GM23248 (cell line): ENCODE measurements around the gene ABL1. TPM values are rescaled to one million over a fixed set of nuclear protein-coding genes. Genes with fewer than 3 reads are reported as not detected.

Experiments used
- DNase-seq: peaks from one replicate; pipeline ENCODE4 v3.0.0-alpha.2; 2015
- H2AFZ ChIP-seq: fragments of 200-600 bp; sonication (generic); 2 replicates; pipeline ENCODE4 v1.6.1; 2016; ENCODE audit warnings: antibody characterized with exemption
- H3F3A ChIP-seq: fragments of 200-600 bp; sonication (generic); 2 replicates; pipeline ENCODE4 v1.6.1; 2016; ENCODE audit warnings: mild to moderate bottlenecking, antibody characterized with exemption, mixed run types; ENCODE audit not compliant: insufficient read depth
- H3K27ac ChIP-seq: fragments of 200-600 bp; sonication (generic); 2 replicates; pipeline ENCODE4 v1.5.1; 2016; ENCODE audit warnings: mild to moderate bottlenecking
- H3K27me3 ChIP-seq: fragments of 200-600 bp; sonication (generic); replicated peaks from 2 replicates; pipeline ENCODE4 v1.6.1; 2016; ENCODE audit warnings: mild to moderate bottlenecking; ENCODE audit not compliant: insufficient read depth
- H3K36me3 ChIP-seq: fragments of 200-600 bp; sonication (generic); 2 replicates; pipeline ENCODE4 v1.6.1; 2016; ENCODE audit warnings: low read depth, mild to moderate bottlenecking
- H3K4me1 ChIP-seq: fragments of 200-600 bp; sonication (generic); 2 replicates; pipeline ENCODE4 v1.6.1; 2016; ENCODE audit warnings: mild to moderate bottlenecking; ENCODE audit not compliant: insufficient read depth
- H3K4me2 ChIP-seq: fragments of 200-600 bp; sonication (generic); one replicate; pipeline ENCODE4 v1.6.1; 2016; ENCODE audit warnings: mild to moderate bottlenecking; ENCODE audit not compliant: unreplicated experiment
- H3K4me3 ChIP-seq: fragments of 200-600 bp; sonication (generic); 2 replicates; pipeline ENCODE4 v1.5.1; 2016; ENCODE audit warnings: mild to moderate bottlenecking
- H3K79me2 ChIP-seq: fragments of 200-600 bp; sonication (generic); 2 replicates; pipeline ENCODE4 v1.6.1; 2016; ENCODE audit warnings: mild to moderate bottlenecking; ENCODE audit not compliant: insufficient read depth
- H3K9ac ChIP-seq: fragments of 200-600 bp; sonication (generic); 2 replicates; pipeline ENCODE4 v1.6.1; 2016; ENCODE audit warnings: mild to moderate bottlenecking
- H3K9me2 ChIP-seq: fragments of 200-600 bp; sonication (generic); 2 replicates; pipeline ENCODE4 v1.6.1; 2016; ENCODE audit warnings: mixed run types, mild to moderate bottlenecking, moderate library complexity; ENCODE audit not compliant: insufficient read depth
- H3K9me3 ChIP-seq: fragments of 200-600 bp; sonication (generic); one replicate; pipeline ENCODE4 v1.6.1; 2017; ENCODE audit warnings: low read depth
- H4K20me1 ChIP-seq: fragments of 200-600 bp; sonication (generic); 2 replicates; pipeline ENCODE4 v1.6.0; 2016; ENCODE audit not compliant: insufficient read depth
- EZH2 ChIP-seq: fragments of 200-600 bp; sonication (generic); IDR thresholded peaks from 2 replicates; pipeline ENCODE4 v1.6.1; 2018; ENCODE audit warnings: antibody characterized with exemption, mild to moderate bottlenecking; ENCODE audit not compliant: insufficient read depth, poor library complexity, severe bottlenecking
- EZH2phosphoT487 ChIP-seq: fragments of 200-600 bp; sonication (generic); IDR thresholded peaks from 2 replicates; pipeline ENCODE4 v1.6.1; 2018; ENCODE audit warnings: antibody characterized with exemption, moderate library complexity, mild to moderate bottlenecking, low read depth; ENCODE audit not compliant: insufficient read depth
- WGBS, 2 experiments: methylation state at CpG; one replicate each; pipeline ENCODE4 v1.1.6; 2015 to 2017; ENCODE audit warnings: low lambda C conversion rate in 2 of 2, low coverage in 1 of 2; ENCODE audit errors: missing lambda C conversion rate in 2 of 2; 5-methylcytosine and 5-hydroxymethylcytosine counted together
- in situ Hi-C: fragments of 300-500 bp; cut with MboI; formaldehyde crosslinking; loops from 2 replicates; pipeline ENCODE4 v1.15.0; 2020
- polyA plus RNA-seq: library from polyadenylated mRNA; unstranded; fragments of >200 nt; fragmentation: Nextera tagmentation; extraction: Ambion mirVana; gene quantifications from 2 replicates; pipeline ENCODE4 v1.2.1, GENCODE V29; 2016
- total RNA-seq: library from RNA; depleted of rRNA; stranded (reverse); fragments of >200 nt; shearing (Covaris generic); gene quantifications from 2 replicates; pipeline ENCODE4 v1.2.3, GENCODE V29; 2014

ABL1 gene
- total and polyA plus RNA-seq, 2 experiments from 2014 or later = 22.9 to 66.1 TPM

- H3K79me2 ChIP-seq = peaks cover 92% of the 10 kb centered on the region
- TF ChIP-seq EZH2 = no peak
- TF ChIP-seq EZH2phosphoT487 = no peak
Observed at GRCh38 chr9:130837002-130837511, 2.0 kb downstream of the ABL1 start.

GRCh38 chr9:130837643-130838042 is 2.6 kb downstream of the ABL1 start:
- no peak for TF ChIP-seq EZH2
- 1 to 4% methylated on average over 4 of the region's 4 CpGs for WGBS, 2 experiments
- in situ Hi-C loops = no loop called here
- H3K36me3 ChIP-seq = no peaks in the 10 kb centered on the region
- peak overlapping the region; percentile 96 for H3K27ac ChIP-seq
- H3F3A ChIP-seq = peaks cover 38% of the 10 kb centered on the region
- peak overlapping the region; percentile 98 for H3K4me2 ChIP-seq
- no peaks in the 10 kb centered on the region for H3K27me3 ChIP-seq
- peaks cover 51% of the 10 kb centered on the region for H3K4me1 ChIP-seq
- H3K9ac ChIP-seq = peak overlapping the region; percentile 100
- H3K4me3 ChIP-seq = peak overlapping the region; percentile 86
- DNase-seq = no peak
- H2AFZ ChIP-seq = no peak overlapping the region
- peaks cover 92% of the 10 kb centered on the region for H3K79me2 ChIP-seq
- peaks cover 8% of the 10 kb centered on the region for H4K20me1 ChIP-seq
- no peaks in the 10 kb centered on the region for H3K9me3 ChIP-seq
- H3K9me2 ChIP-seq = no peaks in the 10 kb centered on the region

More at GRCh38 chr9:130837002-130837511, 2.0 kb downstream of the ABL1 start:
- WGBS, 2 experiments = 0 to 2% methylated on average over 5 of the region's 5 CpGs
- Histone ChIP-seq H3K4me2 (peak overlapping the region; percentile 98), H4K20me1 (peaks cover 8% of the 10 kb centered on the region), H3K9me3 (no peaks in the 10 kb centered on the region), H3K27me3 (no peaks in the 10 kb centered on the region), H3F3A (peaks cover 35% of the 10 kb centered on the region), H3K9ac (peak overlapping the region; percentile 100), H3K4me1 (peaks cover 45% of the 10 kb centered on the region), H2AFZ (no peak overlapping the region), H3K36me3 (no peaks in the 10 kb centered on the region), H3K9me2 (no peaks in the 10 kb centered on the region), H3K27ac (peak overlapping the region; percentile 96), H3K4me3 (peak overlapping the region; percentile 86)
- peak; percentile 86 for DNase-seq
- in situ Hi-C loops = no loop called here

GRCh38 chr9:130839132-130840111 is 4.4 kb downstream of the ABL1 start:
- Histone ChIP-seq H3F3A (peaks cover 40% of the 10 kb centered on the region), H3K9ac (peak overlapping the region; percentile 100), H3K36me3 (no peaks in the 10 kb centered on the region), H3K27ac (peak overlapping the region; percentile 96), H2AFZ (no peak overlapping the region), H3K79me2 (peaks cover 92% of the 10 kb centered on the region), H3K9me2 (no peaks in the 10 kb centered on the region), H3K4me2 (peak overlapping the region; percentile 98), H3K9me3 (no peaks in the 10 kb centered on the region), H3K4me3 (peak overlapping the region; percentile 86), H4K20me1 (peaks cover 8% of the 10 kb centered on the region), H3K27me3 (no peaks in the 10 kb centered on the region), H3K4me1 (peaks cover 57% of the 10 kb centered on the region)
- TF ChIP-seq EZH2phosphoT487 (no peak), EZH2 (no peak)
- in situ Hi-C loops = no loop called here
- peak; percentile 48 for DNase-seq
- WGBS, 2 experiments = 45 to 56% methylated on average over 9 of the region's 9 CpGs

GRCh38 chr9:130842545-130842944 is 7.5 kb downstream of the ABL1 start:
- peaks cover 78% of the 10 kb centered on the region for H3K4me1 ChIP-seq
- H3K36me3 ChIP-seq = no peaks in the 10 kb centered on the region
- WGBS, 2 experiments = 74 to 76% methylated on average over 4 of the region's 4 CpGs
- no peak overlapping the region for H3K4me2 ChIP-seq
- H3K27me3 ChIP-seq = no peaks in the 10 kb centered on the region
- H3K9me3 ChIP-seq = no peaks in the 10 kb centered on the region
- no peaks in the 10 kb centered on the region for H3K9me2 ChIP-seq
- no peak overlapping the region for H3K4me3 ChIP-seq
- in situ Hi-C loops = no loop called here
- TF ChIP-seq EZH2phosphoT487 (no peak), EZH2 (no peak)
- H2AFZ ChIP-seq = no peak overlapping the region
- no peak overlapping the region for H3K27ac ChIP-seq
- DNase-seq = no peak
- H3K79me2 ChIP-seq = peaks cover 82% of the 10 kb centered on the region
- peaks cover 6% of the 10 kb centered on the region for H4K20me1 ChIP-seq
- H3K9ac ChIP-seq = no peak overlapping the region
- H3F3A ChIP-seq = peaks cover 55% of the 10 kb centered on the region
